Fibroblast of the conjunctiva (primary cell): ENCODE measurements around the gene TAF9.
"Not testable (repeated sequence)": the region's sequence is repeated elsewhere in the genome, so short reads cannot be mapped to it uniquely, and the experiment has no call there.

Experiments used
- DNase-seq: peaks from one replicate; pipeline ENCODE4 v3.0.0-alpha.2; 2010; ENCODE audit warnings: low read depth

The TAF9 gene

GRCh38 chr5:69335341-69335935 is 33.9 kb downstream of the TAF9 start:
- no peak for DNase-seq

DNA sequence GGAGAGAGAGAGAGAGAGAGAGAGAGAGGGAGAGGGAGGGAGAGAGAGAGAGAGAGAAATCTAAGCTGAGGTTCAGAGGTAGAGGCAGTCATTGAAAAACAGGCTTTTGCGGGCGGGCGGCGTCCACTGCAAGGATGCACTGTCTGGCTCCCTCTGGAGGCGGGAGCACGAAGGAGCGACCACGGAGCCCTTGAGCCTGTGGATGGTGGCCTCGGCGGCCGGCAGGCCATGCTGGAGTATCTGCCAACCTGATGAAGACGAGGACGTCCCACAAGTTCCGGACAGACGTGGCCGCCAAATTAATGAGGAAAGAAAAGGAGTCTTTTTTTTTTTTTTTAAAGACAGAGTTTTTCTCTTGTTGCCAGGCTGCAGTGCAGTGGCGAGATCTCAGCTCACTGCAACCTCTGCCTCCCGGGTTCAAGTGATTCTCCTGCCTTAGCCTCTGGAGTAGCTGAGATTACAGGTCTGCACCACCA is 34.5 kb downstream of the TAF9 start:
- DNase-seq, result peak; percentile 70

DNA sequence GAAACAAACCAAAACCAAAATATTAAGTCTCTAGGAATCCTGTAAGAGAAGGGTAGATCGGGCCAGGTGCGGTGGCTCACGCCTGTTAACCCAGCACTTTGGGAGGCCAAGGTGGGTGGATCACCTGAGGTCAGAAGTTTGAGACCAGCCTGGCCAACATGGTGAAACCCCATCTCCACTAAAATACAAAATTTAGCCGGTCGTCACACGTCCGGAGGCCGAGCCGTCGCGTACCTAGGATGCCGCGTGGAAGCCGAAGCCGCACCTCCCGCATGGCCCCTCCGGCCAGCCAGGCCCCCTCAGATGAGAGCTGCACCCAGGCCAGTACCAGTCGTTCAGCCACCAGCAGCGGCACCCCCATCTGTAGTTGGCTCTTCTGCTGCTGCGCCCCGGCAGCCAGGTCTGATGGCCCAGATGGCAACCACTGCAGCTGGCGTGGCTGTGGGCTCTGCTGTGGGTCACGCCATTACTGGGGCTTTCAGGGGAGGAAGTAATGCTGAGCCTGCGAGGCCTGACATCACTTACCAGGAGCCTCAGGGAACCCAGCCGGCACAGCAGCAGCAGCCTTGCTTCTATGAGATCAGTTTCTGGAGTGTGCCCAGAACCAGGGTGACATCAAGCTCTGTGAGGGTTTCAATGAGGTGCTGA is 35.5 kb downstream of the TAF9 start:
- not testable (repeated sequence) for DNase-seq

GRCh38 chr5:69331528-69332445 is 37.5 kb downstream of the TAF9 start:
- DNase-seq, result no peak

DNA sequence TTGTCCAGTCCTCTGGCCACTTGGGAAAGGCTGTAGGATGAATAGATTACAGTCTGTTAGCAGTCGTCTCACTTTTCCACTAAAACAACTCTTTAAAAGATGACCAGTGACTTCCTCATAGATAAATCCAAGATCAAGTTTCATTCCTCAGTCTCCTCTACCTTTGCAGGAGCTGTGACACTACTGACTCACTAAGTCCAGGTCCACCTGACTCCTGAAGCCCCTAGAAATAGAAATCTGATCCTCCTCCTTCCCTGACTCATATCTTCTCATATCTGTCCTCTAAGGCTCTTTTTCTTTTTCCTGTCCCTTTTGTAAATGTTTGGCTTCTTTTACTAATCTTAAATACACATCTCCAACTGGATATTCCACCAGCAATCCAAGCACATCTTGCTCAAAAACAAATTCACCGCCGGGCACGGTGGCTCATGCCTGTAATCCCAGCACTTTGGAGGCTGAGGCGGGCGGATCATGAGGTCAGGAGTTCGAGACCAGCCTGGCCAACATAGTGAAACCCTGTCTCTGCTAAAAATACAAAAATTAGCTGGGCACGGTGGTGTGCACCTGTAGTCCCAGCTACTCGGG is 39.3 kb downstream of the TAF9 start:
- DNase-seq, result no peak

GRCh38 chr5:69326365-69326764 is 43.0 kb downstream of the TAF9 start:
- no peak for DNase-seq

- no peak for DNase-seq
Observed at GRCh38 chr5:69317391-69317790, 51.9 kb downstream of the TAF9 start.

- DNase-seq, result no peak
Observed at GRCh38 chr5:69315972-69316371, 53.3 kb downstream of the TAF9 start.
